ENCODE results near the gene SPOCK1.
"Not testable (repeated sequence)": the region's sequence is repeated elsewhere in the genome, so short reads cannot be mapped to it uniquely, and the experiment has no call there.

SPOCK1 gene

DNA sequence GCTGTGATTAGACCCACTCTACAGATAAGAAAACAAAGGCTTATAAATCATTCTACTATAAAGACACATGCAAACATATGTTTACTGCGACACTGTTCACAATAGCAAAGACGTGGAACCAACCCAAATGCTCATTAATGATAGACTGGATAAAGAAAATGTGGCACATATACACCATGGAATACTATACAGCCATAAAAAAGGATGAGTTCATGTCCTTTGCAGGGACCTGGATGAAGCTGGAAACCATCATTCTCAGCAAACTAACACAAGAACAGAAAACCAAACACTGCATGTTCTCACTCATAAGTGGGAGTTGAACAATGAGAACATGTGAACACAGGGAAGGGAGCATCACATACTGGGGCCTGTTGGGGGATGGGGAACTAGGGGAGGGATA, 240.0 kb downstream of the SPOCK1 start:
- not testable (repeated sequence) for DNase-seq

DNA sequence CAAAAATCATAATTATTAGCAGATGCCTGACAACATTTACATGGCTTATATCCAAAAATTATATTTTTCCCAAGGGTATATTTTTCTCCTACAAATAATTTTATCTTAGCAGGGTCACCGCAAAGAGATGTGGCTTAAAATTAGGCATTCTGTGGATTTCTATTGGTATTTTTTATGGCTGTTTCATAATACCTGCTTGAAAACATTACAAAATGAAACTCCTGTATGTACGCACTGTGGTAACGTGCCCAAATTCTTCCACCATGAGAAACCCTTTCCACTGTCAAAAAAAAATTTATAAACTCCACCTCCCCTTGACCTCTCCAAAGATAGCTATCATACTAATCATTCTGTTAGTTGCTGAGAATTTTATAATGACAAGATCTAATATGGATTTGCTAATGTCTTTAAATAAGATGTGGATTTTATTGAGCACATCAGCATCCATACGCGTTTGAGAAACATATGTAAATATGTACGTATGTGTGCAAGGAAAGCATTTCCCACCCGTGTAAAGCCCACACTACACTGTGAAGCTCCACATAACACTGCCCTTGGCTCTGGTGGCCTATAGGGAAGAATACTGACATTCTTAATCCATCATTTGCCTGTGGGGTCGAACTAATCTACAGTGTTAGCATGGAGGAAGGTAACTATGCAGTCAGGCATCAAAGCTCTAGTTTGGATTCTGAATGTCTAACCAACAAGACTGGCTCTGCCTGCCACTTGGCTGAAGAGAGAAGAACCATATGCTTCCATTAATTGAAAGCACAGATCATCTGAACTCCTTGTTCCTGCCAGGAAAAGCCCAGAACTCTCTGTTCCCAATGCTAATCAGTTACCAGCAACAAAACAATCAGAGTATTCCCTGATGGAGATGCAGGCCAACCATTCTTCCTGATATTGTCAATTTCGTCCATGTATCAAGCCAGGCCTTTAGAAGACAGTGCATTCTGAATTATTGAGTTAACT, 244.7 kb downstream of the SPOCK1 start:
- no peak for DNase-seq

DNA sequence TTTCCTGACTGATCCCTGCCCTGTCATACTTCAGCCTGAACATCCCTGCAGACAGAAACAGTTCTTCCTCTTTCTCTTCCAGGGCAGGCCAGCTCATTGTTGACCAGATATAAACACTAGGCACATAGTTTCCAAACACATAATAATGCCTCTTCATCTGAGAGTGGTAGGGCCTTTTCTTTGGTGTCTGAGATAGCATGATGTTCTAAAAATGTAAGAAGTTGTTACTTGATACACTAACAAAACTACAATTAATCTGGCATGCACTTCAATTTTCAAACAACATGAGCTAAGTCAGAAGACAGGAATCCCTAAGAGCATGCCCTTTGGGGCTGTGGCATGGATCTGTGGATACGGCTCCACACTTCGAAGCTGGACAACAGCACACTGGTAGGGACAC, 246.6 kb downstream of the SPOCK1 start:
- no peak for DNase-seq

DNA sequence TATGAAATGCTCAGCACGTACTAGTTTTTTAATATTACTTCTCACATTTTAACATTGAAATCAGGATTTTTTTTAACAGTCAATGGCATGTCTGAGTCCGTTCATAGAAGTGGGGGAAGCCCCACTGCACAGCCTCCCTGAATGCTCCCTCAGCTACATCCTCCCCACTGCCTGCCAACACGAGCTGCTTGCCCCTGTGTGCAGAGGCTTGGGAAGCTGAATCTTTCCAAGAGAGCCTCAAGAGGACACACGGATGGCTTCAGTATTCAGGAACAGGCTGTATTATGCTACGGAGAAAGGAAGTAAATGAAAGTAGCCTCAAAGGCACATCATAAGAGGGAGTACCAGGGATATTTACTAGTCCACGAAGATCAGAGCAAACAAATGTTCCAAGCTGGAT, 248.7 kb downstream of the SPOCK1 start:
- no peak for DNase-seq

DNA sequence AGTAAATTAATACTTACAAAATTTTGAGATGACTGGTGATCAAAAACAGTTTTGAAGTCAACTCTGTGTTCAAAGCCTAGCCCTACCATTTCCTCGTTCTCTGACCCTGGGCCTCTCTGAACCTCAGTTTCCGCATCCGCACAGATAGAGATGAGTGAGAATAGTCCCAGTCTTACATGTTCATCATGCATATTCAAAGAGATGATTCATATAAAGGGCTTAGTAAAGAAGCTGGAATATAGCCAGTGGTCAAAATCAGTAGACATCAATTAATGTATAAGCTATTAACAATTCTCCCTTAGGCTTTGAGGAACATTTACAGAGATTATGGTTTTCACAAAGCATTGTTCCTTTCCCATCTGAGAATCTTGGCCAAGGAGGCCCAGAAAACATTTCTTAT, 250.6 kb downstream of the SPOCK1 start:
- no peak for DNase-seq

DNA sequence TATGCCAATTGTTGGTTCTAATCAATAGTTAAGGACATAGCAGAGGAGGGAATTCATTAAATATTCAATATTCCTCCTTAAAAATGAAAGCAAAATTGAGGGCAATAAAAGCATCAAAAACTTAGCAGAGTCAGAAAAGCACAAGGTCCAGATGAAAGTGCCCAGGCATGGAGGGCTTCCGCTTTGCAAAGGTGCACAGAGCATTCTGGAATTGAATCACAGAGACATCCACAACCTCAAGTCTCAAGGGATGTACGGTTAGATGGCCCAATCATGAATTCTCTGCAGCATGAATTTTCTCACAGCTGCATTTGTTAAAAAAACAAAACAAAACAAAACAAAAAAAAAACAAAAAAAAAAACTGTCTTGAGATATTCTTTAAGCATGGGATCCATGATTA, 253.7 kb downstream of the SPOCK1 start:
- DNase-seq, result no peak

DNA sequence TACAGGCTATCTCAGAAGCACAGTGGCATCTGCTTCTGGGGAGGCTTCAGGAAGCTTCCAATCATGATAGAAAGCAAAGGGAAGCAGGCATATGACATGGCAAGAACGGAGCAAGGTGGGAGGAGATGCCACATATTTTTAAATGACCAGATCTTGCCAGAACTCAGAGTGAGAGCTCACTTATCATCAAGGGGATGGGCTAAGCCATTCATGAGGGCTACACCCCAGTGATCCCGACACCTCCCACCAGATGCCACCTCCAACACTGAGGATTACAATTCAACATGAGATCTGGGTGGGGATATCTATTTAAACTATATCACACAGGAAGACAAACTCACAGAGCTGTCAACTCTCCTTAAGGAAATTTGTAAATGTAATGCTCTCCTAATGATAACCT, 258.8 kb downstream of the SPOCK1 start:
- DNase-seq, result no peak

DNA sequence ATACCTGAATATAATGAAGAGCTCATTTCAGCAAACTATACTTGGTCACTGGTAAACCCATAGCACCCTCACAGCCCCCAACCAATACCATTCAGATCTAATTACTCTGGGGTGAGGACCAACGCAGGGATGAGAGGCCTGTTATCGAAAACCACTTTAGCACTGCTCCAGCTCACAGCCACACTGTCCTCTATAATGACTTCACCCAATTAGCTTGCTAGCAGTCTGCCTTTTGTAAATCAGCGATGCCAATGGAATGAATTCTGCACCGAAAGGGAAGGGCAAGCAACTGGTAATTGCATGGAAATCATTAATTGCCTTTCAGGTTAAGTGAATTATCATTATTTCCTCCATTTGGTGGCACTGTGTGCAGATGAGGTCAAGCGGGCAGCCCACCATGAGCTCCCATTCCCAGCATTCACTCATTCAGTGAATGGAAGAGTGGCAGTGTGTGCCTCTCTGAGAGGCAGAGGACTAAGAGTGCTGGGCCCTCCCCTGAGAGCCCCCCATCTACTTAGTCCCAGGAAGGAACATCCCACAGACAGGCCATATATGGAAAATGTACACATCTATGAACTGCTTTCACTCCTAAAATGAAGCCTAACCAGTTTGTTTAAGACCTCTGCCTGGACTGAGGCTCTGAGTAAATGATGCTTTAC, 262.1 kb downstream of the SPOCK1 start:
- no peak for DNase-seq

DNA sequence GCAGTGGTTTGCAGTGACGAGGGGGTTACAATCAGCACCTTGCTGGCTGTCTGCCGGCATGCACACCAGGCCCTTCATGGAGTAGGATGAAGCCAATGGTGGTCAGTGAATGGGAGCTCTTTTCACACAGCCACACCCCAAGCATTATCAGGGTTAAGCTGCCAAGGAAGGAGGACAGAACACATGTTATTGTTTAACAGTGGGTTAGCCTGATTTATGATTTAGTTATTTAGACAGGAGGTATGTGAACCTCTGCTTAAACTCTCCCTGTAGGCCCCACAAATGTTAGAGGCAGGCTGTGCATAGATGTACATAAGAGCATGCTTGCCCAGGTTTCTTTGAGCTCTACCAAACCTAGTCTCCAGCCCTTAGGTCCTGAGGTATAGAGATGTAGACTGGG, 262.9 kb downstream of the SPOCK1 start:
- DNase-seq, result no peak

DNA sequence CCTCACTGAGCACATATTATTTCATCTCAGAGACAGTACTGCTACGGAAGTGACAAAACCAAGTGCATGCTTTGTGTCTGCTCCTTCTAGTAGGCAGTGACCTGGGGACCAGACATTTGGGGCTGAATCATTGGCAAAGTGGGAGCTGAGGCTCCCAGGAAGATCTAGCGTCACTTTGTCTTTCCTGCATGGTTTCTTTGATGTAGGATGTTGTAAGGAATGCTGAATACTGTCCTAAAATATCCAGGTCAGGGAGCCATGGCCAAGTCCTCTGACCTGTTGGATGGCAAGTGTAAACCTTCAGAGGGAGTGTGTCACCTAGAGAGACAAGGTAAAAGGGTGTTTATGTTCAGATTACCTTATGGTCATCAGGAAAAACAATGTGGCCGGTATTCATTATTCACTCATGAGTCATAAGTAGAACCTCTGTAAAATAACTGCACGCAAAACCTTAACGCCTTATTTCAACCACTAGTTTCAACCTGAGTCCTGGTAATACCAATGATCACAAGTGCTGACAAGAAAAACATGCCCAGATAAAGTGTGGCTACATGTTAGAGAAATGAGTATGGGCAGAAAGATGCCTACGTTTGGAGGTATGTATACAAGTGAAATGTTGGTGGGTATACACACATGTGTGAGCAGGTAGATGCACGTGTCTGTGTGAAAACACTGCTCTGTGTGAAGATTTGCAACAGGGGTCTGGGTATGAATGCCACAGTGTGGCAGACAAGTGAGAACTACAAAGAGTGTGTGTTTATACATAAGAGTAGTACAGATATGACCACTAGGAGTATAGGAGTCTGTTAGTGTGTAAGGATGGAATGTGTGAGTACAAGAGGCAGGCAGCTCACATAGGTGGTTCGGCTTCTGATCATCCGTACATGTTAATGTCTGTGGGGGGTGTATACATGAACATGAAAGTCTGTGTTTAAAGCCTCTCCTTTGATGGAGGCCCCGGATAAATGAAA, 263.9 kb downstream of the SPOCK1 start:
- DNase-seq, result no peak

DNA sequence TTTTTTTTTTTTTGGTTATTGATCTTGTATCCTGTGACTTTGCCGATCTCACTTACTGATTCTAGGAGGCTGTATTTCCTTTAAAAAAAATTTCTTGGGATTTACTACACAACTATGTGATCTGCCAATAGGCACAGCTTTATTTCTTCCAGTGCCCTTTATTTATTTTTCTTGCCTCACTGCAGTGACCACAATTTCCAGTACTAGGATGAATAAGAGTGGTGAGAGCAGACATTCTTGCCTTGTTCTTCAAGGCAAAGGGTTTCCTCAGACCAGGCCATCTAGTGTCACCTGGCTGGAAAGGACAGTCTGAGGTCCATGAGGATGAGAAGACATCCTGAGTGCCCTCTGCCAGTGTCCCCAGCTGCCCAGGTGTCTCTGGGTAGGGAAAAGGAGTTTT, 265.4 kb downstream of the SPOCK1 start:
- no peak for DNase-seq

DNA sequence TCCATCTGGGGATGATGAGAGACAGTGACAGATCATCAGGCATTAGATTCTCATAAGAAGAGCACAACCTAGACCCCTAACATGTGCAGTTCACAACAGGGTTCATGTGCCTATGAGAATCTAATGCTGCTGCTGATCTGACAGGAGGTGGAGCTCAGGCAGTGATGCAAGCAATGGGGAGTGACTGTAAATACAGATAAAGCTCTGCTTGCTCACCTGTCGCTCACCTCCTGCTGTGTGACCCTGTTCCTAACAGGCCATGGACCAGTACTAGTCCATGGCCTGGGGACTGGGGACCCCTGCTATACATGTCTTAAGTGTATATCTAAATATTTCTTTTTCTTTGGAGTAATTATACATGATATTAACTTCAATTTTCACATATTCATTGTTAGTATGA, 265.8 kb downstream of the SPOCK1 start:
- not testable (repeated sequence) for DNase-seq

DNA sequence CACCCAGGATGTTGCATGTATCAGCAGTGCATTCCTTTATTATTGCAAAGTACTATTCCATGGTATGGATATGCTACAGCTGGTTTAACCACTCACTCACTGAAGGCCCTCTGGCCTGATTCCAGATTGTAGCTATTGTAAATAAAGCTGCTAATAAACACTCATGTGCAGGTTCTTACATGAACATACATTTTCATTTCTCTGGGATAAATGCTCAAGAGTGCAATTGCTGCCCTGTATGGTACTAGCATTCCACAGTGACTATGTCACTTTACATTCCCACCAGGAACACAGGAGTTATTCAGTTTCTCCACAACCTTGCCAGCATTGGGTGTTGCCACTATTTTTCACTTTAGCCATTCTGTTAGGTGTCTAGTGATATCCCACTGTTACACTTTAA, 267.6 kb downstream of the SPOCK1 start:
- no peak for DNase-seq

DNA sequence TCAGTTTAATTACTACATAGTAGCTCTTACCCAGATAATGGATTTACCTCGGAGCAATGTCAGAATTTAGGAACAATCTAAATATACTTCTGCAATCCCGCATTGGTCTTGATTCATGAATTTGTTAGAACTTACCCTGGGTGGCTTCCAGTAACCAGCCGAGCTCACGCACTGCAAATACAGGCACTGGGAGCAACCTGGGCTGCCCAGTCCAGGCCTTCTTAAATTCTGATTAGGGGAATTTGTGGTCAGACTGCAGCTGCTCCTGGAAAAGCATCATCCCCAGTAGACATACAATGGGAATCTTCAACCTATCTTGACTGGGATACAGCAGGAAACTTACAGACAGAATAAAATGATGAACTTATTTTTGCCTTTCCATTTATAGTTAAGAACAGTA, 270.3 kb downstream of the SPOCK1 start:
- DNase-seq, result no peak

DNA sequence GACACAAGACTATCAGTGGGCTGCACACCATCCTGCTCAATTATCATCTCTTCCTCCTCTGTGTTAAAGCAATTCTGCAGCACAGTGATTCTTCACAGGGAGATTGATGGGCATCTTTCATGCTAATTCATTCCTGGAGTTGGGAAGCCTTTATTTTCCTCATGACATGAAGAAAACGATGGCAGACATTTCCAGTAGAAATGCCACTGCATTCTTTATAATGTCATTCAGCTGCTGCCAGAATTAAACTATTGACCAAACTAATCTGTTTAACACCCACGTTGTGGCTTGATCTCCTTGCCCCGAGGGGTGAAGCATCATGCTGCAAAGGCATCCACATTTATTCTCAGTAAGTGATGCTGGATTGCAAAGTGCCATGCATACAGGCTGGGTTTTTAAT, 273.0 kb downstream of the SPOCK1 start:
- DNase-seq, result no peak

DNA sequence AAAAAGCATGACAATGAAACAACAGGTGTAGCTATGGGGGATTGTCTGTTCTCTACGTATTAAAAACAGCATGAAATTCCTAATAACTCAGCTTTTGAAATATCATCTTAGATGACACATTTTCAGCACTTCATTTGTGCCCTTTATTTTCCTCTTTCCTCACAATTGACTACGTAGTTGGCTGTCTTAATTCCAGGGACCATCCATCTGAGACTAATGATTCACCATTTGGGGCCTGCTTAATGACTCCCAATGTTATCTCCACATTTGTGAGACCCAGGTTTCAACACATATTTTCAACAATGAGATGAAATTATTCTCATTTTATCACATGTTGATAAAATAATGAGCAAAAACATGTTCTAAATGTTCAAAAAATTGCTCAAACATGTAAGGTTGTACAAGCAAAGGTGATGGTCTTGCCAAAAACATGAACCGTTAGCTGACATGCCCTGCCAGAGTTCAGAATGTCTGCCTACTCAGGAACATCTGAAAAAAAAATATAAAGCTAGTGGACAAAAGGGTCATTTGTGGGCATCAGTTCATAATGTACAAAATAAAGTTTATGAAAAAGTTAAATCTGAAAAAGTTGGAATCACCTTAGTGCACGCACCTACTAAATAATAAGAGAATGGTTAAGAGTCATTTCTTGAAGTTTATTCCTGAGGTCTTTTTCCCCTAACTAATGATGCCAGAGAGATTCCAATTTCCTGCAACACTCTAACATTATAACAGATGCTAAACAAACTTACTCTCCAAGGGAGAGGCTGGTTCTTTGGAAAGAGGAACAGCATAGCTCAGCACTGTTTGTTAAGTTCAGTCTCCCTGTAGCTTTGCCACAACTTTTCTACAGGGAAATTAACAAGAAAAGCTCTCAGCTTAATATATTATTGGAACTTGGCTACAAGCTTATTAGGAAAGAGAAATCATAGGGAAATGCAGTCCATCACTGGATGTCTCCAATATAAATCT, 275.5 kb downstream of the SPOCK1 start:
- DNase-seq, result no peak

DNA sequence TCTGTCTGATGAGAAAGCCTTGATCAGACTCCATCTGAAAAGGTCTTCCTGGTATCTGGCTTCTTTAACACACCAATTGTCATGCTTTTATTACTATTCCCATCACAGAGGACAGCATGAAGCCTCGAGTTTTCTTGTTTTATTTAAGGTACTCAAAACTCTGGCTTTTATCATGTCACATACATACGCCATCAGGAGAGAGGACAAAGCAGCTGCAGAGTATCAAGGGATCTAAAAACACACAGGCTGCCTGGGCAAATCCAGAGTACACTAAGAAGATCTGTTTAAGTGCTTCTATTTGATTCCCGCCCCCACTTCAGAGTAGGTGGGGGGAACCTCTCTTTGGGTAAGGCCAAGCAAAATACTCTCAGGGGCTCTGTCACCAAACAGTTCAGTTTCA, 277.2 kb downstream of the SPOCK1 start:
- no peak for DNase-seq

DNA sequence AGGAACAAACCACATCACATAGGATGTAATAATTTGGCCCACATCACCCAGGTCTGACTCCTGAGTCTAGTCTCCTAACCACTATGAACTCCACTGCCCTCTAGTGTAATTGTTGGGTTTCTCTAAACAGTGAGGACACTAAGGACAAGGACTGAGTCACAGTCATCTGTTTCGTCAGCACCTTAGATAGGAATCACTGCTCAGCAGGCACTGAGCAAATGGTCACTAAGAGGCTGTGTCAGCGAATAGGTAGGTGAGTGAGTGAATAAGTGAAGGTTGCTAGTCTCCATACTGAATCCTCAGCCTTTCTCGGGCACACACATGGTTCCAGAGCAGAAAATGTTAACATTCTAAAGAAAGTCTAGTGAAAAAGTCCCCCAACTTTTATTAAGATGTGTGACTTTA, 278.6 kb downstream of the SPOCK1 start:
- no peak for DNase-seq

DNA sequence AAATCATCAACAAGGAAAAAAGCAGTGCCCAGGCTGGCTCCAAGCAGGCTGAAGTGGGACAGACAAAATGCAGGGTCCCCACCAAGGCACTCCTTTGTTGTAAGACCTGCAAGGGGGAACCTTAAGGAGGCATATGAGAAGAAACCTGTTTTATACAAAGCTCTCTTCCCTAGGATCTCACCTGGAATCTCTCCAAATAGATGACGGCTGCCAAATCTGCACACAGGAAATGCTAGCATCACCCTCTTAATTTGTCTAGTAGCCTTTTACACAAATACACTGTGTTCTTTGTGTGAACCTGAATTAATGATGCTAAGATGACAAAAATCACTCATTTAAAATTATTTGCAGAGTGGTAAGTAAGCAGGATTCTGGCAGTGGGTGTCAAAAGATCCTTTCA, 280.2 kb downstream of the SPOCK1 start:
- DNase-seq, result no peak

DNA sequence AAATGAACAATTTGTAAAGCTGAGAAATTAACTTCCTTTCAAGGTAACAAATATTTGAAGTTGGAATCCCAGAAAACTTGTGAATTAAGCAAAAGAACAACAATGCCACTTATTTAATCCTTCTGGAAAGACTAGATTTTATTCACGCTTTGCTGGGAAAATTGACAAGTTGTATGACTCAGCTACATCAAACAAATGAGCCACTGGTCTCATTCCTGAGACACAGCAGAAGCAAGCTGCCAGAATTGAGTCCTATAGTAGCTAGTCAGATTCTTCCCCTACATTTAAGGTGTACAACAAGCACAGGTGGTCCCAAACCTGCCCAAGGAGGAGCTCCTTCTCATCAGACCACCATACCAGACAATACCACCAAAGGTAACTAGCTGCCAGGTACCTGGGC, 280.7 kb downstream of the SPOCK1 start:
- DNase-seq, result no peak

DNA sequence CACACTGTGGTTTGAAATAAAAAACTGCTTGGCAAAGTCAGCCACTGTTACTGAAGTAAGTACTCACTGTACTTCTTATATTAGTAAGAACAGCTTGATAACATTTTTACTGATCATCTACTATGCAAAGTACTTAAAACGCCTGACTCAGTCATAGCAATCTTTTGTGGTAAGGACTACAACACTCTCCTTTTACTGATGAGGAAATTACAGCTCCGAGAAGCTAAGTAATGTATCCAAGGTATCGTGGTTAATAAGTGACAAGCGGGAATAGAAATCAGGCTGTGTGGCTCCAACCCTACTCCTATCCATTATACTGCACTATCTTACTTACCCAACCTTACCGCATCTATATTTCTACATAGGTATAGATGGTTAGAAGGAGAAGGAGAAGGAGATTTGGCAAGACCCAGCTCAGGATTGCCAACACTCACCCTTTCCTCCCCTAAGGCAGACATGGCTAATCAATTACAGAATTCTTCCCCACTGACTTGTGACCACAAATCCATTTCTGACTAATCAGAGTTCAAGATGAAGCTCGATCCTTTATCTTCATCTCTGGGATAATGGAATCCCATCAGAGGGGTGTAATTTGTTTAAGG, 281.4 kb downstream of the SPOCK1 start:
- no peak for DNase-seq
